ENCODE measurements around the gene AGER. TPM values are rescaled to one million over a fixed set of nuclear protein-coding genes. Genes with fewer than 3 reads are reported as not detected.

Gene AGER
- total and polyA plus RNA-seq, 9 of the 15 experiments (the other 6 are each of a cell fraction or from before 2014, with no cell fraction given) = 1.2 to 11.5 (median 4.1) TPM

DNA sequence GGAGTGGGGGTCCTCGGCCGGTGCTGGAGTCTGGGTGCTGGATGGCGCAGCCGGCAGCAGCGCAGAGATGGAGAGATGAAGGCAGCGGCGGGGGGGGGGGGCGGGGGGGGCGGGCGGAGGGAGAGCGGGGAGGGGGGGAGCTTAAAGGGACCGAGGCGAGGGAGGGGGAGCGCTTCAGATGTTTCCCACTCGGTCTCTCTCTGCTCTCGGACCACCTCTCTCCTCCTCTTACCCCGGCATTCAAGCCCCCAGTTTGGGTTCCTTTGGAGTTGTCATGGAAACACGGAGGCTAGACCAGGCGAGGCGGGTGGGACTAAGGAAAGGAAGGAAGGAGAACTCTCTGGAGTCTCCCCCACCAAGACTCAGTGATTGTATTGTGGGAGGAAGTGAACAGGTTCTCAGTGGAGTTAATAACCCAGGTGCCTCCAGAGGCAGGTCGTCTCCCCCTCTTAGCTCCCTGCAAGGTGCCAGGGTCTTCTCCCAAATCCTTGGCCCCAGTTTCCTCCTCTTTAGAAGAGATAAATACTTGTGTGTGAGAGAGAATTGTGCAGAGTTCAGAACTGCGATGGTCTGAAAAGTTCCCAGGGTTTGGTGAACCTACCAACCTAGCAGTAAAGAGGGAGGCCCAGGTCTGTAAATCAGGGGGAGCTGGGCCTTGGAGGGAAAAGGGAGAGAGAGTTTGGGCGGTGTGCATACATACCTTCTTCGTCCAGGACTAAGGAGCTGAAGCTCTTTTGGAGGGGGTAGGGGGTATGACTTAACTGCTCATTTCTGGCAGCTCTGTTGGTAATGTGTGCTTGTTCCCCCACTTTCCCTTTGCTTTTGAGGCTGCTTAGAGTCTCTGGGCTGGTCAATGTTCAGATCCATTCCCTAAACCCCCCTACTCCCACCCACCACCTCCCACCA is 31.9 kb downstream of the AGER start, which contains the start of gene PRRT1 (continued):
- TF ChIP-seq JUN (IDR thresholded peaks at IDR 0.05; ENCODE audit: borderline replicate concordance, low read depth, low read length) (no peak), JUN (CRISPR knock-in tag; IDR thresholded peaks at IDR 0.05; ENCODE audit: borderline replicate concordance) (no peak), KDM4B (IDR thresholded peaks at IDR 0.05; ENCODE audit: borderline replicate concordance in 2 of 2, low read depth in 1 of 2) (no peak)
- TF ChIP-seq, protein P1, sequence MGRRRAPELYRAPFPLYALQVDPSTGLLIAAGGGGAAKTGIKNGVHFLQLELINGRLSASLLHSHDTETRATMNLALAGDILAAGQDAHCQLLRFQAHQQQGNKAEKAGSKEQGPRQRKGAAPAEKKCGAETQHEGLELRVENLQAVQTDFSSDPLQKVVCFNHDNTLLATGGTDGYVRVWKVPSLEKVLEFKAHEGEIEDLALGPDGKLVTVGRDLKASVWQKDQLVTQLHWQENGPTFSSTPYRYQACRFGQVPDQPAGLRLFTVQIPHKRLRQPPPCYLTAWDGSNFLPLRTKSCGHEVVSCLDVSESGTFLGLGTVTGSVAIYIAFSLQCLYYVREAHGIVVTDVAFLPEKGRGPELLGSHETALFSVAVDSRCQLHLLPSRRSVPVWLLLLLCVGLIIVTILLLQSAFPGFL (CRISPR knock-in tag; IDR thresholded peaks at IDR 0.05) = no peak
- TF ChIP-seq, protein P2, sequence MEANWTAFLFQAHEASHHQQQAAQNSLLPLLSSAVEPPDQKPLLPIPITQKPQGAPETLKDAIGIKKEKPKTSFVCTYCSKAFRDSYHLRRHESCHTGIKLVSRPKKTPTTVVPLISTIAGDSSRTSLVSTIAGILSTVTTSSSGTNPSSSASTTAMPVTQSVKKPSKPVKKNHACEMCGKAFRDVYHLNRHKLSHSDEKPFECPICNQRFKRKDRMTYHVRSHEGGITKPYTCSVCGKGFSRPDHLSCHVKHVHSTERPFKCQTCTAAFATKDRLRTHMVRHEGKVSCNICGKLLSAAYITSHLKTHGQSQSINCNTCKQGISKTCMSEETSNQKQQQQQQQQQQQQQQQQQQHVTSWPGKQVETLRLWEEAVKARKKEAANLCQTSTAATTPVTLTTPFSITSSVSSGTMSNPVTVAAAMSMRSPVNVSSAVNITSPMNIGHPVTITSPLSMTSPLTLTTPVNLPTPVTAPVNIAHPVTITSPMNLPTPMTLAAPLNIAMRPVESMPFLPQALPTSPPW (CRISPR knock-in tag; IDR thresholded peaks at IDR 0.05) = peak; percentile 92
- TF ChIP-seq, protein P3, sequence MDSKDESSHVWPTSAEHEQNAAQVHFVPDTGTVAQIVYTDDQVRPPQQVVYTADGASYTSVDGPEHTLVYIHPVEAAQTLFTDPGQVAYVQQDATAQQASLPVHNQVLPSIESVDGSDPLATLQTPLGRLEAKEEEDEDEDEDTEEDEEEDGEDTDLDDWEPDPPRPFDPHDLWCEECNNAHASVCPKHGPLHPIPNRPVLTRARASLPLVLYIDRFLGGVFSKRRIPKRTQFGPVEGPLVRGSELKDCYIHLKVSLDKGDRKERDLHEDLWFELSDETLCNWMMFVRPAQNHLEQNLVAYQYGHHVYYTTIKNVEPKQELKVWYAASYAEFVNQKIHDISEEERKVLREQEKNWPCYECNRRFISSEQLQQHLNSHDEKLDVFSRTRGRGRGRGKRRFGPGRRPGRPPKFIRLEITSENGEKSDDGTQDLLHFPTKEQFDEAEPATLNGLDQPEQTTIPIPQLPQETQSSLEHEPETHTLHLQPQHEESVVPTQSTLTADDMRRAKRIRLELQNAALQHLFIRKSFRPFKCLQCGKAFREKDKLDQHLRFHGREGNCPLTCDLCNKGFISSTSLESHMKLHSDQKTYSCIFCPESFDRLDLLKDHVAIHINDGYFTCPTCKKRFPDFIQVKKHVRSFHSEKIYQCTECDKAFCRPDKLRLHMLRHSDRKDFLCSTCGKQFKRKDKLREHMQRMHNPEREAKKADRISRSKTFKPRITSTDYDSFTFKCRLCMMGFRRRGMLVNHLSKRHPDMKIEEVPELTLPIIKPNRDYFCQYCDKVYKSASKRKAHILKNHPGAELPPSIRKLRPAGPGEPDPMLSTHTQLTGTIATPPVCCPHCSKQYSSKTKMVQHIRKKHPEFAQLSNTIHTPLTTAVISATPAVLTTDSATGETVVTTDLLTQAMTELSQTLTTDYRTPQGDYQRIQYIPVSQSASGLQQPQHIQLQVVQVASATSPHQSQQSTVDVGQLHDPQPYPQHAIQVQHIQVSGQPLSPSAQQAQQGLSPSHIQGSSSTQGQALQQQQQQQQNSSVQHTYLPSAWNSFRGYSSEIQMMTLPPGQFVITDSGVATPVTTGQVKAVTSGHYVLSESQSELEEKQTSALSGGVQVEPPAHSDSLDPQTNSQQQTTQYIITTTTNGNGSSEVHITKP (IDR thresholded peaks at IDR 0.05; ENCODE audit: partially characterized antibody) = peak; percentile 5
- TF ChIP-seq, protein P4, sequence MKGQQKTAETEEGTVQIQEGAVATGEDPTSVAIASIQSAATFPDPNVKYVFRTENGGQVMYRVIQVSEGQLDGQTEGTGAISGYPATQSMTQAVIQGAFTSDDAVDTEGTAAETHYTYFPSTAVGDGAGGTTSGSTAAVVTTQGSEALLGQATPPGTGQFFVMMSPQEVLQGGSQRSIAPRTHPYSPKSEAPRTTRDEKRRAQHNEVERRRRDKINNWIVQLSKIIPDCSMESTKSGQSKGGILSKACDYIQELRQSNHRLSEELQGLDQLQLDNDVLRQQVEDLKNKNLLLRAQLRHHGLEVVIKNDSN (CRISPR knock-in tag; IDR thresholded peaks at IDR 0.05) = no peak
